ENCODE data around the gene ADGRB3.
A peak's percentile ranks its signal among the peaks of the same experiment; 100 is the strongest.
"Not testable (repeated sequence)": the region's sequence is repeated elsewhere in the genome, so short reads cannot be mapped to it uniquely, and the experiment has no call there.

Gene ADGRB3

DNA sequence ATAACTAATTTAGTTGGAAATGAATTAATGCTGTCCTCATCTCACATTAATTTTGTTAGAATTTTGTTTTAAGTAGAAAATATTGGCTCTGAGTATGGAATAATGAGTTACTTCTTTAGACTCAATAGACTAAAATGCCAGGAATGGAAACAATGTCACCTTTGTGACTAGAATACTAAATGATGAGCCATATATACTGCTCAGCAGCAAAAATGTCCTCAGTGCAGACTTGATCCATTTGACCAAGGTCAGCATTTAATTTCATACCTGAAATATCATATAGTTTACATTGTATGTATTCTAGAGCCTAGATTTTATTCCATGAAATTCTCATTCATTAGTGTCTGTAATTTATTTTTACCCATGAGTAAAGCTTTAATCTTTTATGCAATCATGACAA is 217.7 kb downstream of the ADGRB3 start:
- no peak for DNase-seq

- no peak for DNase-seq
Measured at GRCh38 chr6:68859233-68859632, 224.2 kb downstream of the ADGRB3 start.

DNA sequence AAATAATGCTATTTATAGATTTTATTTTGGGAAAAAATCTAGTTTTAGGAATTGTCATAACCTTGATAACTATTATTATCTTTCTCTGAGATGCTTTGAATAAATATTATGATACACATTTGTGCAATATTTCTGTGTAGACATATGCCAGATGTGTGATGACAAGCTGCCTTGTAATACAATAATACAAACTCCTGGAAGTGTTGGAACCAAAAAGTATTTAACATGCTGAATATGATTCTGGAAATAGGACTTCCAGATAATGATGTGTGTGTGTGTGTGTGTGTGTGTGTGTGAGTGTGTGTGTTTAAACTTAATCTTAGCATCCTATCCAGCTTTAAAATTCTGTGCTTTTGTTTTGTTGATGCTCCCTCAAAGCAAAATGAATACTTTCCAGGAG is 233.6 kb downstream of the ADGRB3 start:
- no peak for DNase-seq

DNA sequence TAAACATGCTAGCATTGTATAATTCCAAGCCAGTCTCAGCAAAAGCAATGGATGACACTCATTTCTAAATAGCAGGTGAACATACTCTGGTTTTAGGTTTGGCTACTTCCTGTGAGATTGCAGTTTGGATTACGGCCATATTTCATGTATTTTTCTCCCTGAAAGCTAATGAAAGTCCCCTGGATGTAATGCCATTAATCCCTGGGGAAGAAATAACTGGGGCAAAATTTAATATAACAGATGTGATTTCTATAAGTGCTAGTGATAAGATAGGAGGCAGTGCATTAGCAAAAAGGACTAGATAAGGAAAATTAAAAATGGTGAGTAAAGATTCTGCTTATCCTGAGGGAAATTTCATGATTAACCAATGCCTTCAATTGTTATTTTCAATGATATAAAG is 238.2 kb downstream of the ADGRB3 start:
- DNase-seq: no peak

GRCh38 chr6:68874747-68875146 is 239.7 kb downstream of the ADGRB3 start:
- no peak for DNase-seq

- DNase-seq: no peak
Measured at GRCh38 chr6:68875403-68875802, 240.3 kb downstream of the ADGRB3 start.

- peak; percentile 36 for DNase-seq
Measured at GRCh38 chr6:68876792-68877493, 241.9 kb downstream of the ADGRB3 start.

DNA sequence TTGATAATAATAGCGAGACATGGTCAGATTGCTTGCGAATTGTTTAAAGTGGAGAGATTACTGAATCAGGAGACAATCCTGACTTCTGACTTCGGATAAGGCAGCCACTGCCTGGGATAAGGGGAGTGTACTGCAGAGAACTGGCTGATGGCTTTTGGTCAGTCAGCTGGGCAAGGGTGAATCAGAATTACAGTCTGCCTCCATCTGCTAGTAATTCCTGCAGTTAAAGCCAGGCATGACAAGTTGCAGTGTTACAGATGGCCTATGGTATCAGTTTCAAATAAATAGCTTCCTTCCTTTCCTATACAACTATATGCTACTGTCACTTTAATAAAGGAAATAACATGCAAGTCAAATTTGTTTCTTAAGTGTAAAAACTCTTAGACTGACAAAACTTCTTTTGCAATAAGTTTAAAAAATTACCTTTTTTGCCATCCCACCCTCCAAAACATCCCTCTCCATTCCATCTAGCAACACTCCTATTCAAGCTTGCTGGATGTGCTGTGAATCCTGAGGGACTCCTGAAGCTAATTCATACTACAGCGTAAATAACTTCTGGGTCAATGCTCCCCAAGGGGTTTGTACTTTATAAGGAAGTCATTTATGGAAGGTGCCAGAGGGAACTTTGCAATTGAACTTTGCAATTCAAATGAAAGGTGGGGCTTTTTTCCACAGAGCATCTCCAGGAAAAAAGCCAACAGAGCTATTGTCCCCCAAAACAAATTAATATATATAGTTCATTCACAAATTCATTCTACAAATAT is 245.2 kb downstream of the ADGRB3 start:
- DNase-seq: no peak

DNA sequence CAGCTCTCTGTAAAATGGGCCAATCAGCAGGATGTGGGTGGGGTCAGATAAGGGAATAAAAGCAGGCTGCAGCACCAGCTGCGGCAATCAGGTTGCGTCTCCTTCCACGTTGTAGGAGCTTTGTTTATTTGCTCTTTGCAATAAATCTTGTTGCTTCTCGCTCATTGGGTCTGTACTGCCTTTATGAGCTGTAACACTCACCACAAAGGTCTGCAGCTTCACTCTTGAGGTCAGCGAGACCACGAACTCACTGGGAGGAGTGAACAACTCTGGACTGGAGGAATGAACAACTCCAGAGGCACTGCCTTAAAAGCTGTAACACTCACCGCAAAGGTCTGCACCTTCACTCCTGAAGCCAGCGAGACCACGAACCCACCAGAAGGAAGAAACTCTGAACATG is 248.2 kb downstream of the ADGRB3 start:
- DNase-seq: not testable (repeated sequence)

DNA sequence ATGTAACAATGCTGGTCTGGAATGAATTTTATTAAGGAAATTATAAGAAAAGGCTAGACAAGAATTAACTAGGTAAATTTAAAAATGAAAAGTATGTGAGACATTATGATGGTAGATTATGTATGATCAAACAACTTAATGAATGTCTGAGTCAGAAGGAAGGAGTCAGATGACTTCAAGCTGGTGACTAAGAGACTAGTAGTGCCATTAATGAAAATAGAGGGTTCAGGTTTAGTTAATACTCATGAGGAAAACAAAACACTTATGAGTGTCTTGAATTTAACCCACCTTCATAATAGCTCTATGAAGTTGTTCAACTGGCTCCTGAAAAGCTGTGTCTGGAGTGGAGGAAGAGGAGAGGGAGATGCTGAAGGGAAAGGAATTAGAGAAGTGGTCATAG is 256.3 kb downstream of the ADGRB3 start:
- DNase-seq: no peak

GRCh38 chr6:68892452-68892851 is 257.4 kb downstream of the ADGRB3 start:
- DNase-seq: no peak

DNA sequence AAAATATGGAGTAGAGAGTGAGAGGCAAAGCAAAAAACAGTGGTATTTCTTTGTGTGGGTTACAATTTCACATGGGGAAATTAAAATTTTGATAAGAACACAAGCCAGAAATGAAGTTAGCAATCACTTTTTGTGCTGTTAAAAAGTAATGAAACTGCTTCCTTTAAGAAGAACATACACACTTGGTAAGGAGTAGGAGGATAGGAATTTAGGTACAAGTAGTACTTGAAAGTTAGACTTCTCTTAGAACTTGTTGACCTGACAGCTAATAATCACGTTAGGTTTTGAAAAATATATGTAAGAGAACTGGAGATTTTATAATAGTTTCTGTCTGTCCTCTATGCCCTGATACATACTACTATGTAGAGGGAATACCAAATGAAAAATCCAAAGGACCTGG is 260.8 kb downstream of the ADGRB3 start:
- no peak for DNase-seq

GRCh38 chr6:68901044-68901443 is 266.0 kb downstream of the ADGRB3 start:
- no peak for DNase-seq

- DNase-seq: no peak
Measured at GRCh38 chr6:68911334-68911733, 276.3 kb downstream of the ADGRB3 start.

DNA sequence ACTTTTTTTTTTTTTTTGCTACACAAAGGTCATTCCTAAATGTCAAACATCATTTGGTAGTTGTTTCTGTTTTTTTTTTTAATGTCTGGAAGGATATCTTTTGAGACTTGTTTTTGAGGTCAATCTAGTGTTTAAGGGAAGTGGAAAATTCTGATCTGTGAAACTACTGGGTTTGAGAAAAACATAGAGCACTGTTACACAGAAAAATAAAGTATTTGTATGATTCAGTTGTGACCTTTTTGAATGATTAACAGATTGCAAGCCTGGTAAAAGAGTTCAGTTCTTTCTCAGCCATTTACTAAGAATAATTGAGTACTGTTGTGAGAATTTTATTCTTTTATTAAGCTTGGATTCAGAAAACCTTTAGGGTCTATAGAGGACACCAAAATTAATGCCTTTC is 276.7 kb downstream of the ADGRB3 start:
- DNase-seq: no peak

GRCh38 chr6:68912805-68913204 is 277.7 kb downstream of the ADGRB3 start:
- DNase-seq: not testable (repeated sequence)

DNA sequence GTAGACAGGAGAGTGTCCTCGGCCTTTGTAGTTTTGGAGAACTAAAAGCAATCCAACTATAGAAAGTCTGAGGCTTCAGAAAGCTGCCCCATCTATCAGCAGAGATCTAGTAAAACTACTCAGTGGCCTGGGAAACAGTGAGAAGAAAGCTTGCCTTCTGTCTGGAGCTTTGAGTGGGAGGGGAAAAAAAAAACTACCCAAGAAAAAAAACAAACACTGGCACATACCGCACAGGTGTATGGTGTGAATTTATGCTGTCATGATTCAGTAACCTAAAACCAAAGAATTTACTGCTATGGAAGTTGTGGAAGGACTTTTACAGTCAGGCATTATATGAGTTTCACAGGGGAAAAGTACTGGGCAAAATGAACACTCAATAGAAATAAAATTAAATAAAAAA is 280.5 kb downstream of the ADGRB3 start:
- no peak for DNase-seq

- DNase-seq: no peak
Measured at GRCh38 chr6:68919537-68919936, 284.5 kb downstream of the ADGRB3 start.

GRCh38 chr6:68941345-68941744 is 306.3 kb downstream of the ADGRB3 start:
- no peak for DNase-seq

DNA sequence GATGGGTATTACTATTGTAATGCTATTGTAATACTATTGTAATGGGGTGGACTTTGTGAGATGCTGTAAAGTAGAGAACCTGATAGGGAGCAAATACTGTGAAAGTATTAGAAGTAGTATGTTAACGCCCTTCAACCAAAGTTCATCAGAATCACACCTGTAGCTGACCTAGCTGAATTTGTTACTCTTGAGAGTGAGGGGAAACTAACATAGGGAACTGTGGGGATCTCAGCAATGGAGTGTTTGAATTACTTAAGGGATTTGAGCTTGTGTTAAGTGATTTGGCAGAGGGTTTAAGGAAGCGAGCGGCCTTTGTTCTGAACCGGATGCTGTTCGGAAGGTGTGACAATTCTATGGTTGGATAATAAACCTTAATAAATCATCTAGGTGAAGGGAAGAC is 312.6 kb downstream of the ADGRB3 start:
- no peak for DNase-seq

DNA sequence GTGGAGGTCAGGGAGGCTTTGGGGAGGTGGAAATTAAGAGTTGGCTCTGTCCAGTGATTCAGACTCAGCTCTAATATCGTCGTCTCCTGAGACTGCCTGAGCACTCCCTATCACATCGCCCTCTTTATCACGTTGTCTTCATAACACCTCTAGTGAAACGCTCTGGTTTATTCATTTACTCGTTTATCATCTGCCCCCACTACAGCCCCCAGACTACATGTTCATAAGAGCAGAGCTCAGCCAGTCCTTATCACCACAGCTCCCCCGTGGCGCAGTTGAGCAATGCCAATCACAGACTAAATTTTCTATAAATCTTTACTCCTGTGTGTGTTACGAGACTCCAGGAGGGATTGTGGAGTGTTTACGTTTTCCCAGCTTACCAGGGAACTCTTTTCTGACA is 316.2 kb downstream of the ADGRB3 start:
- DNase-seq: no peak

DNA sequence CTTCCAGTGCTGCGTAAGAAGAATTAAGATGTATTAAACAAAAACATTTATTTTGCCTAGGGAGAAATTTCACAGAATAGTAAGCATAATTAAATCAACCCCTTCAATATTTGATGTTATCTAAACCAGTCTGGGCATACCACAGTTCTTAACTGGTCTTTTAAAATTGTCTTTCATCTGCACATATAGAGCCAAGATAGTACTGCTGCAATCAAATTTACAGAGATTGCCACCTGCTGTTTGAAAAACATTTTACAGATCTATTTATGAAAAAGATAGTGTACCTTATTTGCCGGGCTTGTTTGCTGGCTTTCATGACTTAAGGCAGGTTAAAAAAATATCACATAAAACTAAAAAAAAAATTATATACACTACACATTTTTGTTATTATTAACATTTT is 323.2 kb downstream of the ADGRB3 start:
- no peak for DNase-seq

- DNase-seq: peak; percentile 74
Measured at GRCh38 chr6:68967549-68968300, 332.6 kb downstream of the ADGRB3 start.

- no peak for DNase-seq
Measured at GRCh38 chr6:68968301-68968649, 333.2 kb downstream of the ADGRB3 start.

Data from suppressor macrophage treated with lipopolysaccharide for 4 hours (primary cell).